OCI-LY7 (cell line): ENCODE measurements around the gene SFI1. TPM values are rescaled to one million over a fixed set of nuclear protein-coding genes. Genes with fewer than 3 reads are reported as not detected.

Experiments
- BruUV-seq: library from RNA; stranded (reverse); fragments of 400-500 nt; replicated peaks from 2 replicates; lab custom pipeline; 2021; lab: Mats Ljungman, UMichigan
- CTCF ChIA-PET: fragments of 300-600 bp; sonication (Branson Sonifier 250); formaldehyde crosslinking; loops from one replicate; lab custom pipeline; 2022; ENCODE audit warnings: antibody characterized with exemption; ENCODE audit not compliant: unreplicated experiment; lab: Charles Lee
- POLR2A ChIA-PET: fragments of 300-600 bp; sonication (Branson Sonifier 250); formaldehyde crosslinking; loops from one replicate; lab custom pipeline; 2022; ENCODE audit warnings: antibody characterized with exemption; lab: Charles Lee
- DNase-seq: peaks from one replicate; pipeline ENCODE4 v3.0.0-alpha.2; 2015; ENCODE audit warnings: low spot score
- H2AFZ ChIP-seq: fragments of 200-600 bp; sonication (generic), shearing (Covaris generic); 2 replicates; pipeline ENCODE4 v1.6.1; 2014; ENCODE audit warnings: mild to moderate bottlenecking, antibody characterized with exemption, low read length, moderate library complexity
- H3K27ac ChIP-seq: fragments of 200-600 bp; sonication (generic); 2 replicates; pipeline ENCODE4 v1.5.1; 2014; ENCODE audit warnings: mixed run types, low read depth, mild to moderate bottlenecking, moderate library complexity, low read length, inconsistent platforms; ENCODE audit not compliant: poor library complexity, severe bottlenecking
- H3K36me3 ChIP-seq: fragments of 200-600 bp; sonication (generic); 2 replicates; pipeline ENCODE4 v1.6.1; 2014; ENCODE audit warnings: mild to moderate bottlenecking, antibody characterized with exemption, low read length, moderate library complexity, mixed read lengths; ENCODE audit not compliant: insufficient read depth
- H3K4me1 ChIP-seq: fragments of 200-600 bp; sonication (generic); 2 replicates; pipeline ENCODE4 v1.5.1; 2014; ENCODE audit warnings: mild to moderate bottlenecking, low read length; ENCODE audit not compliant: insufficient read depth, poor library complexity, severe bottlenecking
- H3K4me2 ChIP-seq: fragments of 200-600 bp; sonication (generic); 2 replicates; pipeline ENCODE4 v1.6.1; 2014; ENCODE audit warnings: mild to moderate bottlenecking, low read length
- H3K4me3 ChIP-seq: fragments of 200-600 bp; sonication (generic); 2 replicates; pipeline ENCODE4 v1.5.1; 2014; ENCODE audit warnings: mild to moderate bottlenecking, low read depth, low read length; ENCODE audit not compliant: poor library complexity, severe bottlenecking
- H3K79me2 ChIP-seq: fragments of 200-600 bp; sonication (generic); 2 replicates; pipeline ENCODE4 v1.6.1; 2016; ENCODE audit warnings: low read depth, mild to moderate bottlenecking, low read length, moderate library complexity, mixed read lengths; ENCODE audit not compliant: insufficient read depth
- H3K9me2 ChIP-seq: fragments of 200-600 bp; sonication (generic); 2 replicates; pipeline ENCODE4 v1.6.1; 2016; ENCODE audit warnings: mild to moderate bottlenecking, low read length, mixed read lengths; ENCODE audit not compliant: insufficient read depth
- H3K9me3 ChIP-seq: fragments of 200-600 bp; sonication (generic); 2 replicates; pipeline ENCODE4 v1.6.1; 2014; ENCODE audit warnings: mild to moderate bottlenecking, mixed run types, low read length, mixed read lengths
- H4K20me1 ChIP-seq: fragments of 200-600 bp; sonication (generic); 2 replicates; pipeline ENCODE4 v1.6.1; 2014; ENCODE audit warnings: mild to moderate bottlenecking, antibody characterized with exemption, low read length, moderate library complexity, mixed read lengths; ENCODE audit not compliant: insufficient read depth
- EZH2phosphoT487 ChIP-seq: fragments of 200-600 bp; sonication (generic); IDR thresholded peaks from 2 replicates; pipeline ENCODE4 v1.6.1; 2018; ENCODE audit warnings: low read depth, borderline replicate concordance, mild to moderate bottlenecking, mixed run types, antibody characterized with exemption, low read length, moderate library complexity, mixed read lengths
- intact Hi-C: fragments of 100-400 bp; cut with micrococcal nuclease; formaldehyde crosslinking; loops from one replicate; pipeline ENCODE4 v1.10.0; 2022; ENCODE audit not compliant: unreplicated experiment
- total RNA-seq, 2 experiments: library from RNA; depleted of rRNA in 1 of 2; stranded (reverse); fragments of >200 nt in 1 of 2; shearing (Covaris generic) in 1 of 2; gene quantifications; 2 replicates each; pipeline ENCODE4 v1.2.3, GENCODE V29; 2014 to 2022
- TF ChIP-seq, protein P1 (sequence below): fragments of 200-600 bp; sonication (generic); conservative IDR thresholded peaks from 2 replicates; pipeline ENCODE4 v1.5.1; 2014; ENCODE audit warnings: mild to moderate bottlenecking, antibody characterized with exemption, low read length, moderate library complexity, mixed read lengths

Gene SFI1
- total RNA-seq, 2 experiments from 2014 or later, result 72.6 to 132 TPM

DNA sequence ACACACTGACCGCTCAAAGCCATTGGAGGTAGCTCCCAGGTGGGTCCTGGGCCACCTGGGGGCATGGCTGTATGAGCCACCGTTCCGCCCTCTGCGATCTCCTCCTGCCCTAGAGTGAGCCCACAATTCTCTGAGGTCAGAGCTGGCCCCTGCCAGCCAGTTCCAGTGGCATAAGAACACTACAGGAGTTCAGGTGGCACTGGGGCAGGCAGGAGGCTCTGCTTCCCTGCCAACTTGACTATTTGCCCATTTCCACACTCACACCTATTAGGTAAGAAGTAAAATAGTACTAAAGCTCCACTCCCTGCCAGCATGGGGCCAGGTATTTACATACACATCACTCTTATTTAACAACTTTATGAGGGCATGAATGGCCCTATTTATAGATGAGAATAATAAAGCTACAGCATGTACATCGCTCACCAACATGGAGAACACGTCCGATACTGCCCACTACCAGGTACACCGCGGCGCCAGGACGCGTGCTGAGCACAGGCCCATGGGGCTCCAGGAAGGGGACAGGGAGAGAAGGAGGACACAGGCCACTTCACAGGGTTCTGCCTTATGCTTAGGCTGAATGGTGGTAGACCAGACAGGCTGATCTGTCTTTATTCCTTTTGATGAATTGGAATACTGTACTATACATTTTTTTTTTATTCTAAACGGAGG lies 139.4 kb downstream of the SFI1 start:
- TF ChIP-seq, protein P1, sequence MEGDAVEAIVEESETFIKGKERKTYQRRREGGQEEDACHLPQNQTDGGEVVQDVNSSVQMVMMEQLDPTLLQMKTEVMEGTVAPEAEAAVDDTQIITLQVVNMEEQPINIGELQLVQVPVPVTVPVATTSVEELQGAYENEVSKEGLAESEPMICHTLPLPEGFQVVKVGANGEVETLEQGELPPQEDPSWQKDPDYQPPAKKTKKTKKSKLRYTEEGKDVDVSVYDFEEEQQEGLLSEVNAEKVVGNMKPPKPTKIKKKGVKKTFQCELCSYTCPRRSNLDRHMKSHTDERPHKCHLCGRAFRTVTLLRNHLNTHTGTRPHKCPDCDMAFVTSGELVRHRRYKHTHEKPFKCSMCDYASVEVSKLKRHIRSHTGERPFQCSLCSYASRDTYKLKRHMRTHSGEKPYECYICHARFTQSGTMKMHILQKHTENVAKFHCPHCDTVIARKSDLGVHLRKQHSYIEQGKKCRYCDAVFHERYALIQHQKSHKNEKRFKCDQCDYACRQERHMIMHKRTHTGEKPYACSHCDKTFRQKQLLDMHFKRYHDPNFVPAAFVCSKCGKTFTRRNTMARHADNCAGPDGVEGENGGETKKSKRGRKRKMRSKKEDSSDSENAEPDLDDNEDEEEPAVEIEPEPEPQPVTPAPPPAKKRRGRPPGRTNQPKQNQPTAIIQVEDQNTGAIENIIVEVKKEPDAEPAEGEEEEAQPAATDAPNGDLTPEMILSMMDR, result no peak
- TF ChIP-seq EZH2phosphoT487, result no peak
- H3K79me2 ChIP-seq, result peaks cover 39% of the 10 kb centered on the region; the same call in 1 of the 2 replicates
- no peak overlapping the region for H3K4me2 ChIP-seq
- POLR2A ChIA-PET, result interaction anchor here (0.6 kb wide), 1 partner anchor 165 kb away, joined by 7 read pairs; no protein-coding TSS in a partner anchor
- CTCF ChIA-PET, result no interaction called here
- intact Hi-C loops, result no loop called here
- H3K4me1 ChIP-seq, result peaks cover 76% of the 10 kb centered on the region
- no TSS peak for BruUV-seq
- no peak overlapping the region for H3K27ac ChIP-seq
- no peaks in the 10 kb centered on the region for H3K9me3 ChIP-seq
- no peak overlapping the region for H3K4me3 ChIP-seq
- no peaks in the 10 kb centered on the region for H4K20me1 ChIP-seq
- DNase-seq, result no peak
- H3K9me2 ChIP-seq, result no peaks in the 10 kb centered on the region
- no peak overlapping the region for H2AFZ ChIP-seq
- H3K36me3 ChIP-seq, result no peaks in the 10 kb centered on the region; the same call in 1 of the 2 replicates

DNA sequence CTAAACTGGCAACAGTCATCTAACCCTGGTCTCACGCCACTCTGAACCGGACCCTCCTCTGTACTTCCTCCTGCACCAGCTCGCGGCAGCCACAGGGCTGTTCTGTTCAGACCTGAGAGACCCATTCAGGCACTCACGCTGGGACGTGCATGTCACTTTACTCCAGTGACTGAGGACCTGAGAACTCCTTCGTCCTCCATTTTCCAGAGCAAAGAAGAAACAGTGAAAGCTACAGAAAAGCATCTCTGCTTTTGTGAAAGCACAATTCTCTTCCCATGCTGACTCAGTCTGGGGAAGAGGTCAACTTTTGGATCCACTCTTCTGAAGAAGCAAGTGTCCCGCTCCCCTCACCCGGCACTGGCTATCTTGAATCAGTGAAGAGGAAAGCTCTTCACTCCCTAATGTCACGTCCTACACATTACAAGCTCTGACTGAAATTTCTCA lies 141.1 kb downstream of the SFI1 start:
- intact Hi-C loops, result no loop called here
- H3K27ac ChIP-seq, result peak overlapping the region; percentile 61
- no peaks in the 10 kb centered on the region for H3K9me3 ChIP-seq
- DNase-seq, result peak; percentile 53
- H4K20me1 ChIP-seq, result no peaks in the 10 kb centered on the region
- peaks cover 59% of the 10 kb centered on the region for H3K4me1 ChIP-seq
- H3K36me3 ChIP-seq, result peaks cover 13% of the 10 kb centered on the region; the same call in 1 of the 2 replicates
- BruUV-seq, result TSS peak; percentile 50
- H3K9me2 ChIP-seq, result no peaks in the 10 kb centered on the region
- peak overlapping the region; percentile 52 for H3K4me3 ChIP-seq
- ChIA-PET CTCF (interaction anchor here (0.5 kb wide), 1 partner anchor 292 kb away, joined by 4 read pairs; no protein-coding TSS in a partner anchor), POLR2A (interaction anchor here (1.1 kb wide), 1 partner anchor 16 kb away, joined by 3 read pairs; no protein-coding TSS in a partner anchor)
- peak overlapping the region; percentile 68 for H3K4me2 ChIP-seq
- peak overlapping the region; percentile 32; the same call in 1 of the 2 replicates for H2AFZ ChIP-seq
- TF ChIP-seq, protein P1, result no peak
- TF ChIP-seq EZH2phosphoT487, result no peak
- peaks cover 29% of the 10 kb centered on the region; the same call in 1 of the 2 replicates for H3K79me2 ChIP-seq
